NCI-H69 (cell line): ENCODE data around the gene SHISA6.
"Not testable (repeated sequence)": the region's sequence is repeated elsewhere in the genome, so short reads cannot be mapped to it uniquely, and the experiment has no call there.

Source experiments
- DNase-seq: peaks from one replicate; lab custom pipeline; 2025; lab: John Stamatoyannopoulos, UW

SHISA6 gene

DNA sequence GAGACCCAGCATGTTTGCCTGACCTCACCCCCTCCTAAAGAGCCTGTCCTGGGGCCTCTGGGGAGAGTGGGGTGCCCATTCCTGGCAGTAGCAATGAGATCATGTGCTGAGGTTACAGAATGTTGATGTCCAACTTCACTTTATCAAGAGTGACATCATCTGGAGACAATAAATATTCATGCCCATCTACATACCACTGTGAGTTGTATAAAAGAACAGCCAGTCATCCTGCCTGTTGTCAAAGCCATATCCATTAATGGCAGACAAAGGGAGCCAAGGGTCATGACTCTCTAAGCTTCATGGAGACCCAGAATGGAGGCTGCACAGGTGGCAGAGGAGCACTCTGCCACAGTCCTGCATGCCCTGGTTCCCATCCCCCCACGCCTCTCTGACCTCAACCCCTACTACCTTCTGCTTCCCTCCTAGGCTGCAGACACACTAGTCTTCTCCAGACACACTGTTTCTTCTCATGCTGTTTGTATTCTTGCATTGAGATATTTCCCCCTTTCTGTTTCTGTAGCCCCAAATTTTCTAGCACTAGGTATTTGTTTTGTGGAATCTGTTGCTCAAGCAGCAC lies 27.1 kb downstream of the SHISA6 start:
- DNase-seq: no peak

DNA sequence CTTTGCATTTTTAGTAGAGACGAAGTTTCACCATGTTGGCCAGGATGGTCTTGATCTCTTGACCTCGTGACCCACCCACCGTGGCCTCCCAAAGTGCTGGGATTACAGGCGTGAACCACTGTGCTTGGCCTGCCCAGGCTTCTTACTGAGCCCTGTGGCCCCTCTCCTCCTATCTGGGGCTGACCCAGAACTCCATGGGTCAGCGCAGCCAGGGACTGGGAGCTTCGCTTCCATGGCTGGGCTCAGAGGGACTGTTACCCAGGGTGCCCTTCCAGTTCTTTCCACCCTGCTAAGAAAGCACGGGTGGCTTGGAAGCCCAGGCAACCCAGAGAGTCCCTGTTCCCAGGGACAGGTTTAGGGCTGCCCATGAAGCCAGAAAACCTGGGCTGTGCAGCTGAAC lies 28.2 kb downstream of the SHISA6 start:
- no peak for DNase-seq

DNA sequence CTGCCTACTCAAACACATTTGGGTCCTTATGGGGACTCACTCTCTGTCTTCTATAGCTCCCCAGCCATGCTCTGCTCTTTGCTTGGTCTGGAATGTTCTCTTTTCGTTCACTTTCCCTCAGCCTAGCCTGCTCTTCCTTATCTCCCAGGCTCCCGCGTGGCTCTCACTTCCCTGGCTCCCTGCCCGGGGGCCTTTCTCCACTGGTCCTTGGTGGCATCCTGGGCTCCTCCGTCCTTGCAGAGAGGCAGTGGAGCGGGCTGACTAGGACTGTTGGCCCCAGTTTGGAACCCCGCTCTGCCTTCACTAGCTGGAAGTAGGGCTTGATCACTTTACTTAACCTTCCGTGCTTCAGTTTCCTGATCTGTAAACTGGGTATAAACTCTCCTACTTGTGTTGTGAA lies 31.2 kb downstream of the SHISA6 start:
- DNase-seq: no peak

DNA sequence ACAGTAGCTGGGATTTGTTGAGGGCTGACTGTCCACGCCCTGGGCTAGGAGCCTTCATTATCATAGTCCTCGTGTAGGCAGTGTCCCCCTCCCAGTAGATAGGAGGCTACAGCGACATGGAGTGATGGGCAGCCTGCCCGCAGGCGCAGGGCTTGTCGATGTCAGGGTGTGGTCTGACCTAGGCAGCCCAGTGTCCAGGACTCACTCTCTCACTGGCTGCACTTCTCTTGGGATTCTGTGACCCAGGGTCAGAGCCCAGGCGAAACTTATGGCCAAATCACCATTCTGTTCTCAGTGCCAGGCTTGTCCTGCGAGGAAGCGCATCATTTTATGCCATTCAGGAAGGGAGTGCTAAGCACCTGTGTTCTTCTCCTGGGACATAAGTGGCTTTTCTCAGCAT lies 32.6 kb downstream of the SHISA6 start:
- no peak for DNase-seq

DNA sequence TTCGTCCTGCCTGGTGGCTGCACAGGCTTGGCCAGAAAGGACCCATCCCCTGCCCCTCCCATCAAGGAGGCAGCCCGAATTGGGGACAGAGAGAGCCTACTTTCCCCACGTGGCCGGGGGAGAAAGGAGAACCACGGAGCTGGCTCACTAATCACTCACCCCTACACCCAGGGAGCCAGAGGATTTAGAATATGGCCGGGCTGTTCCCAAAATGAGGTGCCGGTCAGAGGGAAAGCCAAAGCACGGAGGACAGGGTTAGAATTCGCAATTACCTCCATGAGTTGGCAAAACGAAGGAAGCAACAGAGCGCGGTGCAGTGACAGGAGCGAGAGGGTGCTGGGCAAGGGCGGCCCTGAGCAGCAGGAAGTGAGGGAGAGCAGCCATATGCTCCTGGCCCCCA lies 33.1 kb downstream of the SHISA6 start:
- no peak for DNase-seq

DNA sequence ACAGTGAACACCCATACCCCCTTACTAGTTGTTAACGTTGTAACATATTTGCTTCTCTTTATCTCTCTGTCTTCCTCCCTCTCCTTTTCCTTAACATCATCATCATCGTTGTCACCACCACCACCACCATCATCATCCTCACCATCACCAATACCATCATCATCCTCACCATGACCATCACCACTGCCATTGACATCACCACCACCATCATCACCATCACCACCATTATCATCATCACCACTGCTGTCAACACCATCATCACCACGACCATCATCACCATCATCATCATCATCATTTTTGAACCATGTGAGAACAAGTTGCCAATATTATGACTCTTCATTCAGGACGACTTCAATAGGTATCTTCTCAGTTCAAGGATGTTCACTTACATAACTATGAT lies 35.5 kb downstream of the SHISA6 start:
- DNase-seq: no peak

DNA sequence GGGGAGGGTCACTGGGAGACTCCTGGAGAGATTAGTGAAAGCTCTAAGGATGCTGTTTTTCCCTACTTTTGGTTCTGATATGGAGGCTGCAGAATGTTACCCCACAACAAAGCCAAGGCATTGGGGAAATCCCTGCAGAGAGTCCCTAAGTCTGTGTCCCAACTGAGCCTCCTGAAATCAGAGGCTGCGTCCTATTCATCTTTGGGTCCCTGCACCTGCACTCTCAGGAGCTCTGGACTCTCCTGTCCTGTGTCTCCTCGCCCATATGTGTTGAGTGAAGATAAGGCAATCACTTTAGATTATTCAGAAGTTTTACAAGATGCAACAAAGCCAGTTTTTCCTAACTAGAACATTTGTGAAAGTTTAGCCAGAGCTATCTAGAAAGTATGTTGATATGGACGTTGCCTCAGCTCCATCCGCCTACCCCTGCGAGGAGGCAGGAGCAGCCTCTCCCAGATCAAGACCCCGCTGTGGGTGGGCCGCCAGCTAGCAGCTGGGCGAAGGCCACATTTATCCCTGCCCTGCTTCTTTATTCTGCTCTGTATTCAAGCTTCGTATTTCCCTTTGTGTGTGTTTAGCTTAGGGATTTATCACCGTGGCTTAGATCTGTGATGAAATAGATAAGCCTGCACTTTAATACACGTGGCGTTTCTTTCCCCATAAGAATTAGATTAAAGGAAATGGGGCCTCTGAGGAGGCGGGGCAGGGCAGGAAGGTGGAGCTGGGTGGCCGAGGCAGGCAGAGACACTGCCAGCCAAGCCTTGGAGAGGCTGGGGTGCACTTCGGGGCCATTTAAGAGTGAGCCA lies 37.4 kb downstream of the SHISA6 start:
- DNase-seq: no peak

DNA sequence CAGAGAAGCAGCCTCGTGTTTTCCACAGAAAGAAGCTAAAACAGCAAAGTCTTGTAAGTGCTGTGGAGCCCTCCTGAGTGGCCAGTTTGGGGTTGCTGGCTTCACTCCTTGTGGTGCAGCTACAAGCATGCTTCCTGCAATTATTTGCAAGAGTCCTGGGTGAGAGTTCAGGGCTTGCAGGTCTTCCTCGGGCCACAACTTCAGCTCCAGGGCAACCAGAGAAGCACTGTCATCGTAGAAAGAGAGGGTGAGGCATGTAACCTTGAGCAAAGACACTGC lies 37.9 kb downstream of the SHISA6 start:
- no peak for DNase-seq

DNA sequence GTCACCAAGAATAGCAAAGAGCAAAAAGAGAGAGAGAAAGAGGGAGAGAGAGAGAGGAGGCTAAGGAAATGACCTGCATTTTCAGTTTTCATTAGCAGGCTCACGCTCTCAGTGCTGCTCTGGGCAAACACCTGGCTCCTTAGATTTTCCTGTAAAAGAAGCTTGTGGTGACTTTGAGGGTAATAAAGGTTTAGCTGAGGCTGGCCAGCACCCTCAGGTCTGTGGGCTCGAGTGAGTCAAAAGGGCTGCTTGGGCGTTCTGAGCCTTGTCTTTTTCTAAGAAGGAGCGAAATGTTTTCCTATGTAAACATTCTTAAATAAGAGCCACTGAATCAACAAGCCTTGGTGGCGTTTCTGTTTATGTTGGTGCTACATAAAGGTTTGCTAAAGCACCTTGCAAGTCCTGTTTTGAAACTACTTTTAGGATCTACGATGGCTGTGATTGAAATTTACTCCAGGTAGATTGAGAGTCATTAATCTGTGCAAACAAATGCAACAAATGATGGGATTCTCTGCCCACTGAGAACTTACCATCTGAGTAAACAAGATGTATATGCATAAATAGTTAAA lies 38.8 kb downstream of the SHISA6 start:
- DNase-seq: no peak

DNA sequence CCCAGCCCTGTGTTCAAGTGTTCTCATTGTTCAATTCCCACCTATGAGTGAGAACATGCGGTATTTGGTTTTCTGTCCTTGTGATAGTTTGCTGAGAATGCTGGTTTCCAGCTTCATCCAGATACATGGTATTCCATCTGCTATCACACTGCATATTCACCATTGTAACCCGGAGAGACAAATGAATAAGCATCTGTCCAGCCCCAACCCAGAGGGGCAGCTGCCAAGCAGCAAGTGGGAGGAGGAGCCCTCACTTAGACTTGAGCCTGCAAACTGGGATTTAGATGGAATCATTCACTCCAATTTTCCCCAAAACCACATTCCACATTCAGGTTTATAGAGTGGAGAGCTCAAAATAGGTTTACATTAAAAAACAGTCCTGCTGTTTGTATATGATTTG lies 41.6 kb downstream of the SHISA6 start:
- no peak for DNase-seq

DNA sequence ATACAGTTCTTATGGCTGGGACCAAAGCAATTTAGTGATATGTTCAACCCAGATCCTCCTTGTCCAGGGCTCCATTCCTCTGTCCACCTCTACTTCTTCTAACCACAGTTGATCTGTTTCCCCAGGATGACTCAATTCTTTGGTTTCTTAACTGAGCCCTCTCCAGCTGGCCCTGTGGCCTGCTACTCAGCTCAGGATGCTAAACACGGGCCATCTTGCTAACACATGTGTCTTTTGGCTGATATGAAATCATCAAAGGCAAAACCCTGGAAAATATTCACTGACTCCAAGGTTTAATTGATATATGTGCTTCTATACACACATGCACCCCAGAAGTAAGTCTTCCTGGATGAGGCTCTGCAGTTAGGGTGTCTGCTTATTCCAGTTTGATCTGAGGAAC lies 43.8 kb downstream of the SHISA6 start:
- DNase-seq: no peak

DNA sequence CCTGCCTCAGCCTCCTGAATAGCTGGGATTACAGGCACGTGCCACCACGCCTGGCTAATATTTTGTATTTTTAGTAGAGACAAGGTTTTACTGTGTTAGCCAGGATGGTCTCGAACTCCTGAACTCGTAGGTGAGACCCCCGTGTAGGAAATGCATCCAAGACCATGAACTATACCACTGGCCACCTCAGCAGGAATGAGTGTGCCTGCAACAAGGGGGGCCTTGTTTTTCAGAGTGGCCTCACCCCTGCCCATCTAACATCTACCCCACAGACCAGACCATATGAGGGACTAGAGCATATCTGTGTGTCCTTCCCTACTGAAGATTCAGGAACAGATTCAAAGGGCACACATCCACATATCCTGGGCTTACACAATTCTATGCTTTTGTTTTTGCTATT lies 44.9 kb downstream of the SHISA6 start:
- no peak for DNase-seq

DNA sequence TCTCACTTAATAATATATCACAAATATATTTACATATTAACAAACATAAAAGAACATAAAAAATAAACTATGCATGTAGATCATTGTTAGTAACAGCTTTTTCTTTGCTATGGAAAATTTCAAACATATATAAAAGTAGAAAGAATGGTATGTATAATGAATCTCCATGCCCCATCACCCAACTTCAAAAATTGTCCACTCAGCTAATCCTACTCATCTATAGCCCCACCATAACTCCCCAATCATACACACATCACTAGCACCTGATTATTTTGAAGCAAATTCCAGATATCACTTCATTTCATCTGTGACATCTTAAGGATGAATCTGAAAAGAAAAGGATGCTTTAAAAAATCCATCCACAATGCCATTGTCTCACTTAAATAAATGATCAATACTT lies 46.8 kb downstream of the SHISA6 start:
- DNase-seq: no peak

DNA sequence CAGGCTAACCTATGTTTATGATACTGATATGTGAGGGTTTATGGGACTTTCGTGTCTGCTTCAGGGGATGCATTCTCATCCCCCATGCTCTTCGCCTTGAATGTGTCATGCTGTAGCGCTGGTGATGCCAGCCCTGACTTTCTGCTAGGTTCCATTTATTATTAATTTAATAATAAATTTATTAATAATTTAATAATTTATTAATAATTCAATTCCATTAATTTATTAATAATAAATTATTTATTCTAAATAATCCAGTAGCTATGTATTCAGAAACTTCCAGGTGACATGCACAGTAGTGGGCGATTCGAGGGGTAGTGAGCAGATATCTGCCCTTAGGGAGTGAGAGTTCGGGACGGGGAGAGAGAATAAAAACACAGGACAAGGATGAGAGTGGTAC lies 49.8 kb downstream of the SHISA6 start:
- DNase-seq: no peak

DNA sequence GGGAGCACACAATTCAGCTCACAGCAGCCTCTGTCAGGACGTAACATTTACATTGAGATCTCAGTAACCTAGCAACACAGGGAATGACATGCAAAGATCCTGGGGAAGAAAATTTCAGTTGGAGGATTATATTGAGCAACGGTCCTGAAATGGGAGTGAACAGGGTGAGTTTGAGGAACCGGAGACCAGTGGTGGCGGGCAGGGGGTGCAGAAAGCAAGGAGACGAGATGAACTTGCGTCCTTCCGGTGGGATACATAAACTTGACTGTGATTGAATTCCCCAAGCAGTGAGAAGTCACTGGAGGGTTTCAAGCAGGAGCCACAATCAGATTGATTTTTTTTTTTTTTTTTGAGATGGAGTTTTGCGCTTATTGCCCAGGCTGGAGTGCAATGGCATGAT lies 51.5 kb downstream of the SHISA6 start:
- DNase-seq: no peak

DNA sequence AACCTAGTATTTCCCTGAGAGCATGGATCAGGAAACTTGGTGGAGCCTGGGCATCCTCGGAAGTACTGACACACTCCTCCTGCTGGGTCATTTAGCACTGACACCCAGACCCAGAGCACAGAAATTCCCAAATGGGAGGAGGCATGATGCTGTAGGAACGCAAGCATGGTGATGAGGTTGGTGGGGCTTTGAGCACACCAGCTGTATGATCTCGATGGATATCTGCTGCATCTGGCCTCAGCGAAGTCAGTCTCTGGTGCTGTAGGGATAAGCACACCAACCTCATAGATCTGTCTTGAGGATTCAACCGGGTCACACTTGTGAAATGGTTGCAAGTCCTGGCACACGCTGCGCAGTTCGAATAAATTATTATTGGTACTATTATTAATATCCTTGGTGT lies 52.5 kb downstream of the SHISA6 start:
- DNase-seq: no peak

DNA sequence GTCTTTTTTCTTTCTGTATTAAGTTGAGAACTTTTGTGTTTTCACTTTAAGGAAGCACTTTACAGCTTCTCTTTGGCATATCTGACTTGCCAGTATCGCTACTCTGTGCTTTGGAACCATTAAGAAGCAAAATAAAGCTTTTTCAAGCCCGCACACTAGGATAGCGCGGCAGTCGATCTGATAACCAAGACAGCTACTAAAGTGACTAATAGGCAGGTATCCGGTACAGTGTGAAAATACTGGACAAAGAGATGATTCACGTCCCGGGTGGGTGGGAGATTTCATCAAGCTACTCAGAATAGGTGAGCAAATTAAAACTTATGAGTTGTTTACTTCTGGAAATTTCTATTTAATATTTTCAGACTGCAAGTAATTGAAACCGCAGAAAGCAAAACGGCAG lies 53.8 kb downstream of the SHISA6 start:
- no peak for DNase-seq

DNA sequence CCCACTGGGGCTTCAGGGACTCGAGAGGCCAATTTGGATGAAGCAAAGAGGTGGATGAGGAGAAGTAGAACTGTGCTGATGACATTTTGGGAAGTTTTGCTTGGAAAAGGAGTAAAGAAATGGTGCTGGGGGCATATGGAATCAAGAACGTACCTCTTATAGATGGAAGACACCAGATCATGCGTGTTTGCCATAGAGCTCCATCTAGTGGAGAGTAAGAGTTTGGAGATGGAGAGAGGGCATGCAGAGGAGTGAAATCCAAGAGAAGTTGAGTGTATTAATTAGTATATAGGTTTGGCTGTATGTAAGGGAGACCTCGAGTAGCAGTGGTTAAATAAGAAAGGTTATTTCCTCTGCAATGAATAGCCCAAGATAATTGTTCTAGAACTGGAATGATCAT lies 56.0 kb downstream of the SHISA6 start:
- DNase-seq: no peak

DNA sequence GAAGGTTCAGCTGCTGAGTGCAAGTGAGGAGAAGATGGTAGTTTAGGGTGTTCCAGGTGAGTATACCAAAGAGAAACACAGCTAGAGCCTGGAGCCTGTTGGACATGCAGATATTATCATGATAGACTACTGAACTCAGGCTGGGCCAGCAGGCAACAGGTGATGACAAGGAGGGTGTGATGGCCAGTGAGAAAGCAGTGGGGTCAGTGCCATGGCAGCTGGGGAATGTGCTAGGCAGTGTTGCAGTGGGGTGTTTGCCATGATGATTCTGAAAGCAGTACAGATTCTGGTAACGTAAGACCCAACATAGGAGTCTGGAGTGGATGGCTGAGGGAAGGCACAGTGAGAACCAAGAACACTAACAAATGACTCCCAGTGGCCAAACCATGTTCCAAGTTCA lies 57.4 kb downstream of the SHISA6 start:
- no peak for DNase-seq

DNA sequence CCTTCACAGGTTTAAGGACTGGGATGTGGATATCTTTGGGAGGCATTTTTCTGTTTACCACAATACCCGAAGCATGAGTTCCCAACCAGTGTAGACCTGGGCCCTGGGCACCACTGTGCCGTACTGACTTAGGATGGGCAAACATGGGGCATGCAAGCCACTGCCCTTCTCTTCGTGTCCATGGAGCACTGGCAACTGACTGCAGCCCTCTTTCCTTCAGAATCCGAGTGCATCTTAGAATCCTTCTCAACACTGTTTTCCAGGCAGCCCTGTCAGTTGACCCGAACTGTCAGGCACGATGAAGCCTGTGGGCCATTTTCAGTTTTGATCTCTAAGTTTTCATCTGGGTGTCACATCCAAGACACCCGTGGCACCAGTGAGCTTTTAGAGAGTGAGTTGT lies 59.2 kb downstream of the SHISA6 start:
- DNase-seq: no peak

DNA sequence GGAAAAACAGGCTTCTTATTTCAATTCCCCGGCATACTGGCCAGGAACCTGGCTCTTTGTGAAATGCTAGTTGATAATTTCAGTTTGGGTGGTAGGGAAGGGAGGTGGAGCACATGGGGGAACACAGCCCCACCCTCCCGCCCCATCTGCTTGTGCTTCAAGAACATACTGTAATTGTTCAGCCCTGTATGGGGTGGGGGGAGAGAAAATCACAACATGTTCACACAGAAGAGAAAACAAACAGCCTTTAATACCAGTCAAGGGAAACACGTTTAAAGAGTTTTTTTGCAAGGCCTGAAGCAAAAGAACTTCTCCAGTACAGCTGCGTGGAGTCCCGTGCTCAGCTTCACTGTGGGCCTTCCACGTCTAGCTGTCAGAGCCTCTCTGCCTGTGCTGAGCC lies 59.7 kb downstream of the SHISA6 start:
- no peak for DNase-seq

DNA sequence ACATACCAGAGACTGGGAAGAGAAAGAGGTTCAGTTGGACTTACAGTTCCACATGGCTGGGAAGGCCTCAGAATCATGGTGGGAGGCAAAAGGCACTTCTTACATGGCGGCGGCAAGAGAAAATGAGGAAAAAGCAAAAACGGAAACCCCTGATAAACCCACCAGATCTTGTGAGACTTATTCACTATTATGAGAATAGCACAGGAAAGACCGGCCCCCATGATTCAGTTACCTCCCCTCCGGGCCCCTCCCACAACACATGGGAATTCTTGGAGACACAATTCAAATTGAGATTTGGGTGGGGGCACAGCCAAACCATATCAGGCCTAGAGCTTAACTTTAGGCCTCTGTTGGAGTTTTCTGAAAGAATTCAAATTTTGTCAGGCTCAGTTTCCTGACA lies 60.9 kb downstream of the SHISA6 start:
- not testable (repeated sequence) for DNase-seq

DNA sequence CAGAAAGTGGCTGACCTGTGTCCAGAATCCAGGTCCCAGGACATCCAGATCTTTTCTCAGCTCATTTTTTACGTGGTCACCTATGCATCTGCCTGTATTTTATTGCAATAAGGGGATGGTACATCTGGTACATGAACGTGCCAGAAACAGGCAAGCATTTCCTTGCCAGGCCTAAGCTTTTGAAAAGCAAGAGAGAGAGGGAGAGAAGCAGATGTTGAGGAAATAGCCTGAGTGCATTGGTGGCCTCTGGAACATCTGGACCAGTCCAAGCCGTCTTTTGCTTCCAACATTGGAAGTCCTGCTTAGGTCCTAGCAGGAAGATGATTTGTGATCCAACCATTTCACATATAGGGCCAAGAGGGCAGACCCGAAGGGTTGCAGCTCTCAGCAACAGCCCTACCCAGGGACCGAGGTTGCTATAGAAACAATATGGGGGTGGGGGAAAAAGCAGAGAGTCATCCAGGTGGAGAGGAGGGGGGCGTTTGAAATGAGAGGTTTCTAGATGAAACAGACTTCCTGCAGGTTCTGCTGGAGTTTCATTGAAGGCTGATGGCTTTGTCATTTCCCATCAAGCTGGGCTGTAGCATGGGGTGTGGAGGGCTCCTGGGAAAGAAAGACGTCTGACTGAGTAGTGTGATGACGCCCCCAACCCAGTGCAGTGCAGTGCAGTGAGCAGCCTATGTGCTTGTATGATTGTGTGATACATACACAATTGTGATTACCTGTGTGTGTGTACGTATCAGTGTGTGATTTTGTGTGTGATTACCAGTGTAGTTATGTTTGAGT lies 61.6 kb downstream of the SHISA6 start:
- no peak for DNase-seq
